ENCODE data around the gene TRMT6. TPM values are rescaled to one million over a fixed set of nuclear protein-coding genes. Genes with fewer than 3 reads are reported as not detected.

TRMT6 gene
- polyA plus RNA-seq, 1 of the 3 experiments (the other 2 are of a cell fraction) = 16.1 TPM

DNA sequence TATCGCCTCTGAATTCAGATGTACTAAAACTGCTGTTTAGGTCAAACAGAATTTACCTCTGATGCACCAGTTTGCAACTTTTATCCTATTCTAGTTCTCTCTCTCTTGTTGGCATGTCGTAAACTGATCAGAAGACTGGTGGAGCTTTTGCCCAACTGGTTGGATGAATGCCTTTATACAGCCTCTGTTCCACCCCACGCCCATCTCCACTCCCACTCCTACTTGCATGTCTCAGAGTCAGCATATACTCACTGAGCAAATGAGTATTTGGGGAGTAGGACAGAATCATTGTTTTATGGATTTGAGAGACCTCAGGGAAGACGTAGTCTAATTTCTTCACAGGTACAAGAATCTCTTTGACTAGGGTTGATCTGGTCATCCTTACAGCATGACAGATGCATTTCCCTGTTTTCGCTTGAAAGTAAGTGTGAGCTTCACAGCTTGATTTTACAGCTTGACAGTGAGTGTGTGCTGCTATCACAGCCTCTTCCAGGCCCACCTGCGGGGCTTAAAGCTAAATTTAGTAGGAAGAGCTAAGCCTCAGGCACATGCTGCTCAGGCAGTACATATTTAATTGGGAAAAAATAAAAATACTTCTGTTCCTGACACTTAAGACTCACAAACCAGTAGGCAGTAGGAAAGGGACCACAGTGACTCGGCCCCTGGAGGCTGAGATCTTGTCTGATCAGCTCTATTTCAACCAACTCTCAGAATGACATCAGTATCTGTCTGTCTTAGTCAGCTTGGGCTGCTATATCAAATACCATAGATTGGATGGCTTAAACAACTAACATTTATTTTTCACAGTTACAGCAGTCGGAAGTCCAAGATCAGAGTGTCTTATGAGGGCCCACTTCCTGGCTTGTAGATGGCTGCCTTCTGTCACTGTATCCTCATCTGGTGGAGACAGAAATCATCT lies 30.4 kb downstream of the TRMT6 start:
- Histone ChIP-seq H3F3A (replicated peaks; ENCODE audit: insufficient read depth) (peaks cover 9% of the 10 kb centered on the region), H4K20me1 (ENCODE audit: insufficient read depth) (no peaks in the 10 kb centered on the region), H3K36me3 (replicated peaks in 1 of 2; ENCODE audit: control insufficient read depth in 1 of 2, insufficient read depth in 2 of 2, low read length in 1 of 2) (no peaks in the 10 kb centered on the region), H3K4me2 (peak overlapping the region; percentile 79), H3K4me1 (ENCODE audit: control insufficient read depth in 1 of 2, insufficient read depth in 2 of 2, low read depth in 1 of 2, low read length in 1 of 2) (peaks cover 0 to 14% of the 10 kb centered on the region in 2 experiments; a peak in 1 of 4 replicates), H3K27ac (ENCODE audit: low read depth in 2 of 2, low read length in 1 of 2) (peak overlapping the region; percentile 53 to 77; a peak in 2 of 4 replicates), H3K4me3 (ENCODE audit: low read depth in 2 of 2, low read length in 1 of 2) (no peak overlapping the region), H2AFZ (ENCODE audit: low read depth) (peak overlapping the region; percentile 39; the same call in 1 of the 2 replicates), H3K9me3 (no peaks in the 10 kb centered on the region), H3K9ac (no peak overlapping the region), H3K27me3 (ENCODE audit: insufficient read depth) (no peaks in the 10 kb centered on the region), H3K9me2 (no peaks in the 10 kb centered on the region), H3K79me2 (ENCODE audit: insufficient read depth) (no peaks in the 10 kb centered on the region)
- ChIA-PET POLR2A (interaction anchor here (0.6 kb wide), 1 partner anchor 18 kb away, joined by 3 read pairs; no protein-coding TSS in a partner anchor), CTCF (interaction anchor here (0.7 to 1.4 kb wide), 2 partner anchors 351 to 390 kb away, joined by 3 read pairs; no protein-coding TSS in a partner anchor)
- DNase-seq = no peak
- 78% methylated on average over 8 of the region's 8 CpGs for WGBS (ENCODE audit: low lambda C conversion rate)
- TF ChIP-seq, protein P1, sequence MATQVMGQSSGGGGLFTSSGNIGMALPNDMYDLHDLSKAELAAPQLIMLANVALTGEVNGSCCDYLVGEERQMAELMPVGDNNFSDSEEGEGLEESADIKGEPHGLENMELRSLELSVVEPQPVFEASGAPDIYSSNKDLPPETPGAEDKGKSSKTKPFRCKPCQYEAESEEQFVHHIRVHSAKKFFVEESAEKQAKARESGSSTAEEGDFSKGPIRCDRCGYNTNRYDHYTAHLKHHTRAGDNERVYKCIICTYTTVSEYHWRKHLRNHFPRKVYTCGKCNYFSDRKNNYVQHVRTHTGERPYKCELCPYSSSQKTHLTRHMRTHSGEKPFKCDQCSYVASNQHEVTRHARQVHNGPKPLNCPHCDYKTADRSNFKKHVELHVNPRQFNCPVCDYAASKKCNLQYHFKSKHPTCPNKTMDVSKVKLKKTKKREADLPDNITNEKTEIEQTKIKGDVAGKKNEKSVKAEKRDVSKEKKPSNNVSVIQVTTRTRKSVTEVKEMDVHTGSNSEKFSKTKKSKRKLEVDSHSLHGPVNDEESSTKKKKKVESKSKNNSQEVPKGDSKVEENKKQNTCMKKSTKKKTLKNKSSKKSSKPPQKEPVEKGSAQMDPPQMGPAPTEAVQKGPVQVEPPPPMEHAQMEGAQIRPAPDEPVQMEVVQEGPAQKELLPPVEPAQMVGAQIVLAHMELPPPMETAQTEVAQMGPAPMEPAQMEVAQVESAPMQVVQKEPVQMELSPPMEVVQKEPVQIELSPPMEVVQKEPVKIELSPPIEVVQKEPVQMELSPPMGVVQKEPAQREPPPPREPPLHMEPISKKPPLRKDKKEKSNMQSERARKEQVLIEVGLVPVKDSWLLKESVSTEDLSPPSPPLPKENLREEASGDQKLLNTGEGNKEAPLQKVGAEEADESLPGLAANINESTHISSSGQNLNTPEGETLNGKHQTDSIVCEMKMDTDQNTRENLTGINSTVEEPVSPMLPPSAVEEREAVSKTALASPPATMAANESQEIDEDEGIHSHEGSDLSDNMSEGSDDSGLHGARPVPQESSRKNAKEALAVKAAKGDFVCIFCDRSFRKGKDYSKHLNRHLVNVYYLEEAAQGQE (IDR thresholded peaks at IDR 0.05; ENCODE audit: low read depth, low read length) = no peak
- TF ChIP-seq, protein P2, sequence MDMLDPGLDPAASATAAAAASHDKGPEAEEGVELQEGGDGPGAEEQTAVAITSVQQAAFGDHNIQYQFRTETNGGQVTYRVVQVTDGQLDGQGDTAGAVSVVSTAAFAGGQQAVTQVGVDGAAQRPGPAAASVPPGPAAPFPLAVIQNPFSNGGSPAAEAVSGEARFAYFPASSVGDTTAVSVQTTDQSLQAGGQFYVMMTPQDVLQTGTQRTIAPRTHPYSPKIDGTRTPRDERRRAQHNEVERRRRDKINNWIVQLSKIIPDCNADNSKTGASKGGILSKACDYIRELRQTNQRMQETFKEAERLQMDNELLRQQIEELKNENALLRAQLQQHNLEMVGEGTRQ (IDR thresholded peaks at IDR 0.05; ENCODE audit: borderline replicate concordance, low read depth, low read length) = no peak
- no peak for TF ChIP-seq GABPA (IDR thresholded peaks at IDR 0.05; ENCODE audit: low read depth)
- no peak for TF ChIP-seq CHD2 (IDR thresholded peaks at IDR 0.05; ENCODE audit: low read length, partially characterized antibody)
- TF ChIP-seq ELF1 (IDR thresholded peaks at IDR 0.05) = no peak
- no peak for TF ChIP-seq TAF1 (IDR thresholded peaks at IDR 0.05; ENCODE audit: borderline replicate concordance, low read depth, low read length)
- TF ChIP-seq NFIC (IDR thresholded peaks at IDR 0.05; ENCODE audit: borderline replicate concordance) = no peak
- no peak for TF ChIP-seq EP300 (IDR thresholded peaks at IDR 0.05; ENCODE audit: borderline replicate concordance in 1 of 2, low read depth in 1 of 2, low read length in 1 of 2)
- TF ChIP-seq, protein P3, sequence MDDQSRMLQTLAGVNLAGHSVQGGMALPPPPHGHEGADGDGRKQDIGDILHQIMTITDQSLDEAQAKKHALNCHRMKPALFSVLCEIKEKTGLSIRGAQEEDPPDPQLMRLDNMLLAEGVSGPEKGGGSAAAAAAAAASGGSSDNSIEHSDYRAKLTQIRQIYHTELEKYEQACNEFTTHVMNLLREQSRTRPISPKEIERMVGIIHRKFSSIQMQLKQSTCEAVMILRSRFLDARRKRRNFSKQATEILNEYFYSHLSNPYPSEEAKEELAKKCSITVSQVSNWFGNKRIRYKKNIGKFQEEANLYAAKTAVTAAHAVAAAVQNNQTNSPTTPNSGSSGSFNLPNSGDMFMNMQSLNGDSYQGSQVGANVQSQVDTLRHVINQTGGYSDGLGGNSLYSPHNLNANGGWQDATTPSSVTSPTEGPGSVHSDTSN (IDR thresholded peaks at IDR 0.05) = no peak
- no peak for TF ChIP-seq FOXJ3 (CRISPR knock-in tag; IDR thresholded peaks at IDR 0.05)
